Germinal center (tissue), 1 donor: ENCODE data around the gene PRKCZ.
A peak's percentile ranks its signal among the peaks of the same experiment; 100 is the strongest.

Experiments used
- DNase-seq: peaks from one replicate; pipeline ENCODE4 v3.0.0; 2012; ENCODE audit warnings: mixed read lengths, low spot score

Gene PRKCZ

GRCh38 chr1:2046174-2046917 is 3.9 kb upstream of the PRKCZ start:
- peak; percentile 44 for DNase-seq

- DNase-seq: no peak
These were observed 3.1 kb upstream of the PRKCZ start for GRCh38 chr1:2046953-2047748.

- DNase-seq: no peak
These were observed 2.2 kb upstream of the PRKCZ start for GRCh38 chr1:2047749-2048729.

GRCh38 chr1:2049225-2049717 is 940 bp upstream of the PRKCZ start:
- DNase-seq: no peak

GRCh38 chr1:2050461-2050792 is 216 bp downstream of the PRKCZ start:
- no peak for DNase-seq

- DNase-seq: no peak
These were observed 827 bp downstream of the PRKCZ start for GRCh38 chr1:2050793-2051682.

GRCh38 chr1:2052054-2052679 is 2.0 kb downstream of the PRKCZ start:
- DNase-seq: no peak

- DNase-seq: no peak
These were observed 2.5 kb downstream of the PRKCZ start for GRCh38 chr1:2052756-2053155.

- DNase-seq: no peak
These were observed 3.0 kb downstream of the PRKCZ start for GRCh38 chr1:2053217-2053616.

- no peak for DNase-seq
These were observed 3.7 kb downstream of the PRKCZ start for GRCh38 chr1:2053784-2054376.

GRCh38 chr1:2054560-2054959 is 4.3 kb downstream of the PRKCZ start:
- DNase-seq: no peak

GRCh38 chr1:2055911-2056575 is 5.8 kb downstream of the PRKCZ start:
- DNase-seq: no peak

GRCh38 chr1:2056955-2057590 is 6.9 kb downstream of the PRKCZ start:
- no peak for DNase-seq

GRCh38 chr1:2059290-2059953 is 9.2 kb downstream of the PRKCZ start:
- DNase-seq: no peak

- no peak for DNase-seq
These were observed 9.9 kb downstream of the PRKCZ start for GRCh38 chr1:2060072-2060471.

GRCh38 chr1:2060535-2060934 is 10.3 kb downstream of the PRKCZ start:
- no peak for DNase-seq

- no peak for DNase-seq
These were observed 11.0 kb downstream of the PRKCZ start for GRCh38 chr1:2061065-2061778.

GRCh38 chr1:2065699-2066098 is 15.5 kb downstream of the PRKCZ start:
- no peak for DNase-seq
